Measurements from ENCODE around the gene SPTLC3.

Gene SPTLC3

GRCh38 chr20:13142143-13142542, 133.4 kb downstream of the SPTLC3 start:
- peak; percentile 15 for DNase-seq

GRCh38 chr20:13147071-13147963, 138.5 kb downstream of the SPTLC3 start:
- DNase-seq: no peak

- no peak for DNase-seq
Measured at GRCh38 chr20:13147971-13148370, 139.2 kb downstream of the SPTLC3 start.

- DNase-seq: no peak
Measured at GRCh38 chr20:13148402-13148801, 139.6 kb downstream of the SPTLC3 start.

- no peak for DNase-seq
Measured at GRCh38 chr20:13148961-13149360, 140.2 kb downstream of the SPTLC3 start.

- no peak for DNase-seq
Measured at GRCh38 chr20:13149371-13150105, 140.8 kb downstream of the SPTLC3 start.

GRCh38 chr20:13158369-13158768, 149.6 kb downstream of the SPTLC3 start:
- no peak for DNase-seq

GRCh38 chr20:13159889-13160288, 151.1 kb downstream of the SPTLC3 start:
- no peak for DNase-seq

- no peak for DNase-seq
Measured at GRCh38 chr20:13165203-13165602, 156.4 kb downstream of the SPTLC3 start.

GRCh38 chr20:13166011-13166410, 157.2 kb downstream of the SPTLC3 start:
- DNase-seq: peak; percentile 6

- no peak for DNase-seq
Measured at GRCh38 chr20:13166437-13166836, 157.7 kb downstream of the SPTLC3 start.

- DNase-seq: no peak
Measured at GRCh38 chr20:13169086-13169485, 160.3 kb downstream of the SPTLC3 start.

GRCh38 chr20:13170771-13171170, 162.0 kb downstream of the SPTLC3 start:
- no peak for DNase-seq

GRCh38 chr20:13173201-13173600, 164.4 kb downstream of the SPTLC3 start:
- no peak for DNase-seq

- DNase-seq: no peak
Measured at GRCh38 chr20:13174402-13174801, 165.6 kb downstream of the SPTLC3 start.

- no peak for DNase-seq
Measured at GRCh38 chr20:13180986-13181889, 172.5 kb downstream of the SPTLC3 start.

GRCh38 chr20:13183005-13183404, 174.2 kb downstream of the SPTLC3 start:
- DNase-seq: no peak

GRCh38 chr20:13186043-13186774, 177.4 kb downstream of the SPTLC3 start:
- DNase-seq: no peak

- no peak for DNase-seq
Measured at GRCh38 chr20:13187899-13188298, 179.1 kb downstream of the SPTLC3 start.

GRCh38 chr20:13199279-13199678, 190.5 kb downstream of the SPTLC3 start:
- DNase-seq: no peak

GRCh38 chr20:13200767-13201500, 192.2 kb downstream of the SPTLC3 start:
- DNase-seq: peak; percentile 98

GRCh38 chr20:13202565-13202964, 193.8 kb downstream of the SPTLC3 start:
- peak; percentile 70 for DNase-seq
